HG03108 (cell line): Measurements from ENCODE around the gene SPAG5.
A peak's percentile ranks its signal among the peaks of the same experiment; 100 is the strongest.

Experiments
- ATAC-seq: cut with Tn5 transposase; IDR thresholded peaks from one replicate; pipeline ENCODE4 v1.9.1; 2021; ENCODE audit warnings: moderate library complexity; ENCODE audit not compliant: unreplicated experiment

SPAG5 gene, protein sequence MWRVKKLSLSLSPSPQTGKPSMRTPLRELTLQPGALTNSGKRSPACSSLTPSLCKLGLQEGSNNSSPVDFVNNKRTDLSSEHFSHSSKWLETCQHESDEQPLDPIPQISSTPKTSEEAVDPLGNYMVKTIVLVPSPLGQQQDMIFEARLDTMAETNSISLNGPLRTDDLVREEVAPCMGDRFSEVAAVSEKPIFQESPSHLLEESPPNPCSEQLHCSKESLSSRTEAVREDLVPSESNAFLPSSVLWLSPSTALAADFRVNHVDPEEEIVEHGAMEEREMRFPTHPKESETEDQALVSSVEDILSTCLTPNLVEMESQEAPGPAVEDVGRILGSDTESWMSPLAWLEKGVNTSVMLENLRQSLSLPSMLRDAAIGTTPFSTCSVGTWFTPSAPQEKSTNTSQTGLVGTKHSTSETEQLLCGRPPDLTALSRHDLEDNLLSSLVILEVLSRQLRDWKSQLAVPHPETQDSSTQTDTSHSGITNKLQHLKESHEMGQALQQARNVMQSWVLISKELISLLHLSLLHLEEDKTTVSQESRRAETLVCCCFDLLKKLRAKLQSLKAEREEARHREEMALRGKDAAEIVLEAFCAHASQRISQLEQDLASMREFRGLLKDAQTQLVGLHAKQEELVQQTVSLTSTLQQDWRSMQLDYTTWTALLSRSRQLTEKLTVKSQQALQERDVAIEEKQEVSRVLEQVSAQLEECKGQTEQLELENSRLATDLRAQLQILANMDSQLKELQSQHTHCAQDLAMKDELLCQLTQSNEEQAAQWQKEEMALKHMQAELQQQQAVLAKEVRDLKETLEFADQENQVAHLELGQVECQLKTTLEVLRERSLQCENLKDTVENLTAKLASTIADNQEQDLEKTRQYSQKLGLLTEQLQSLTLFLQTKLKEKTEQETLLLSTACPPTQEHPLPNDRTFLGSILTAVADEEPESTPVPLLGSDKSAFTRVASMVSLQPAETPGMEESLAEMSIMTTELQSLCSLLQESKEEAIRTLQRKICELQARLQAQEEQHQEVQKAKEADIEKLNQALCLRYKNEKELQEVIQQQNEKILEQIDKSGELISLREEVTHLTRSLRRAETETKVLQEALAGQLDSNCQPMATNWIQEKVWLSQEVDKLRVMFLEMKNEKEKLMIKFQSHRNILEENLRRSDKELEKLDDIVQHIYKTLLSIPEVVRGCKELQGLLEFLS

DNA sequence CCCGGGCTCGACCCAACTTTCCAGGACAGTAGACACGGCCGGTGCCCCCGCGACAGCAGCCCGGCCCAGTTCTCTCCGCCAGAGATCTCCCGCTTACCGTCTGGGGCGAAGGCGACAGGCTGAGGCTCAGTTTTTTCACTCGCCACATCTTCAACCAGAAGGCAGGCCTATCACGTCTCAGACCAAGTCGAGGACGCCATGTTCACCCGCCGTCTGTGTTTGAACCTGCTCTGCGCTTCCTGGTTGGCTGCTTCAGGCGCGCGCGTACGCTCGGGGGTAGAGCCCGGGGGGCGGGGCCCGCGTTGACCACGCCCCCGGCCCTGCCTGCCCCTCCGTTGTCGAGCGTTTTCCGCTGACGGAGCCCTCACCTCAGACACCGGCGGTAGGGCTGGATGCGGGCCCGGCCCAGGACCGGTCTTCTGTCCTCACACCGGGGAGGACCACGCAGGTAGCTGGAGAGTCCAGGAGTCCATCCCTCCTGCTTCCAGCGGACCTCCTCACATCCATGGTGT is at the start of gene SPAG5:
TSS of gene SPAG5 (minus strand) at position 227 of the 512 bp plus-strand sequence. CDS start at position 148, 79 bp downstream.
- peak; percentile 87 for ATAC-seq

DNA sequence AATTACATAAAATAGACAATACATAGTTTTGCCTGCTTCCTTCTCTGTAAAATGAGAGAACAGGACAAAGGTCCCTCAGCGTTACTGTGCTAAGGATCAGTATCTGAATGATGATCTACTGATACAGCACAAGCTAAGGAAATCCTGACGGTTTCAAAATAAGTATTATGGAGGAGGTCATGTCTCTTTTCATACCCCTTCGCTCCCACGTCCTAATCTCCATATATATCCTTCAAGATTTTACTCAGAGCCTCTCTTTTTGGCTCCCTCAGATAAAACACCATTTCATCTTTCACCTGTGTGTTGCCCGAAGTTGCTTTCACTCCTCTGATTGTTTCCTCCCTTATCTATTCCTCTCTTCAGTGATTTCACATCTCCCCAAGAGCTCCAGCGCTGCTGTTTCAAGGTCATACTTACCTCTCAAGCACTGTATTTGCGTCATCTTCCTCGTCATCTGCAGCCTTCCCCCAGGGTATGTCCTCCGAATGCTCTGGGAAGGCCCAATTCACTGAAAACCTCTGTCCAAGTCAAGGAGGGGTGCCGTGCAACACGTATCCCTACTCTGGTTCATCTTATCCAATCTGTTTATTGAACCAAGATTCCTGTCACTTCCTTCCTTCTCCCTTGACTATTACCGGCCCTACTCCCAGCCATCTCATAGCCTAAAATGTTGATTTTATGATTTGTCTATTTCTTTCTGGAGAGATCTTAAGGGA is 47.4 kb upstream of the SPAG5 start:
- no peak for ATAC-seq

DNA sequence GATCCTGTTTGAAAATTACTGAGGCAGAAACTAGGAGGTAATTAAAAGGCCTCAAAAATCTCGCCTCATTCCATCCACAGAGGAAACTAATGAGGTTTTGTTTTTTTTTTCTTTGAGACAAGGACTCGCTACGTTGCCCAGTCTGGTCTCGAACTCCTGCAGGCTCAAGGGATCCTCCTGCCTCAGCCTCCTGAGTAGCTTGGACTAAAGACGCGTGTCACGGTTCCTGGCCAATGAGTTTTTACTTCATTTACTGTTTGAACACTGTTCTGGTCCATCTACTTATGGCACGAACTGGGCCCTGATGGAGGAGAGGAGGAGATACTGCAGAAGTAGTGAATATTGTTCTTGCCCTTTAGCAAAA is 46.7 kb upstream of the SPAG5 start:
- ATAC-seq: no peak

DNA sequence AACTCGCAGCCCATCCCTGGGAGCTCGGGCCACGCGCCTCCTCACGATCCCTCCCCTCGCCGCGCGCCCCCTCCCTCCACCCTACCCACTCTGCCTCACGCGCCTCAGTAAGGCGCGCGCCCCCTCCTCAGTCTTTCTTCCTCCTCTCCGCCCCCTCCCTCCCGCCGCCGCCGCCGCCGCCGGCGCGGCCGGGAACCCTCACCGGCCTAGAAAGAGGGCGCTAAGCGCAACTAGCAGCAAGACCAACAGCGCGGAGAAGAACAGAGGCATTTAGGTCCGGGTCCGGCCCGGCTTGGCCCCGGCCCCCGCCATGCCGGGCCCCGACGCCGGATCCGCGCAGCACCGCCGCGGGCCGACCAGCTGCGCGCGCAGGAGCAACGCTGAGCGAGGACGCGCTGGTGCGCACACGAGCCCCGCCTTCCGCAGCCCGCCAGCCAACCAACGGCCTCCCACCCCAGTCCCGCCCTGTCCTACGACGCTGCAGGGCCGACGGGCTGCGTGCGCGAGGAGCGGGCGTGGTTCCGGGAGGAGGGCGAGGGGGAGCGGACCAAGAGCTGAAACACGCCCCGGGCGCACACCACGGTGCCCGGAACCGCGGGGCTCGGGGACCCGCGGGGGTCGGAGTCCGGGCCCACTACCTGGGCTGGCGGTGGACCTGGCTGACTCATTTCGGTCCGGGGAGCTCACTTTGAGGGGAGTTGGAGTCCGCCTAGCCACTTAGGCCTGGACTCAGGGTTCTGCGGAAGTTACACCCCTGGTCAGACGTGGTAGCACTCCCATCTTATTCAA is 46.2 kb upstream of the SPAG5 start, which contains the start of gene BLTP2:
TSS of gene BLTP2 (minus strand) at position 372 of the 789 bp plus-strand sequence. CDS start at position 270, 102 bp downstream.
- ATAC-seq: peak; percentile 84

DNA sequence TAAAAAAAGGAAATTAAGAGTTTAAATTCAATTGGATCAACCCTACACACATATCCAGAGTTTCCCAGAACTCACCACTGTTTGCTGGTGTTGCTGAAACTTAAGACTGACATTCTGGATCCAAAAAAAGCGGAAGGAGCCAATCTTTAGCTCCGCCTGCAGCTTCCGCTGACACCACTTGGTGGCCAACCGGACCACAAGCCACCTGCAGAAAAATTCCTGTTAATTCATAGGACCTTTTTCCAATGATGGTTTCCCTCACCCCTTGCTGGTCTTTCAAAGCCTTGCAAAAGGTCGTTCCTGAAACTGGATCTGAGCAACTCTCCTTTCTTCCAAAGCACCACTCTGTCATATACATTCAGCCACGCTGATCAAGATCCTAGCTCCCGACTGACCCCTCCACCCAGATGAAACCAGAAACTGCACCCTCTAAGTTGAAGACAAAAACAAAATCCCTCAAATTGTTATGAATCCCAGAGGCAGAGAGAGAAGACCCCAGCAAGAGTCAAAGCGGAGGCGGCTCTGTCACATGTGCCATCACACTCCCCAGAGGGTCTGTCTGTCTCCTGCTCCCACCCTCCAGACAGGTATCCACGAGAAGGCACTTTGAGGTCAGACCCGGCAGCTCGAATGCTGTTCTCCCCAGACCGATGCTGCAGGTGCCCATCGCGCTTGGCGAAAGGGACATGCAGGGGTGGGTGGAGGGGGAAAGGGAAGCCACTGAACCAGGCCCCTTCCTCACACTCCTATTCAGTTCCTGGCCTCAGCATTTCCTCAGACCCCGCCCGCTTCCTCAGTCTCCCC is 45.4 kb upstream of the SPAG5 start:
- ATAC-seq: no peak

DNA sequence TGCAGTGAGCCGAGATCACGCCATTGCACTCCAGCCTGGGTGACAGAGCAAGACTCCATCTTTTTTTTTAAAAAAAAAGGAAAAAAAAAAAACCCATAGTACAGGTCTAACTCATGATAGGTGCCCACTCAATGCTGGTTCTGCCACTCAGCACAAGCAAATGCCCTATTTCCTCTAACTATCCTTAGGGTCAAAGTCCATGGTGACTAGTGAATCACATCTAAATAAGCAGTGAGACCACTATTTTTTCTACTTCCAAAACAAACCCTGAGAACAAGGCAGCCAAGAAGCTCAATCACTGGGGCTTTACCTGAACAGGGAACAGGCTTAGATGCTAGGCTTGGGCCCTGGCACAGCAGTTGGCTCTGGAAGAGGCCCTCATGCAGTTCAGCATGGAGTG is 42.8 kb upstream of the SPAG5 start:
- ATAC-seq: no peak

DNA sequence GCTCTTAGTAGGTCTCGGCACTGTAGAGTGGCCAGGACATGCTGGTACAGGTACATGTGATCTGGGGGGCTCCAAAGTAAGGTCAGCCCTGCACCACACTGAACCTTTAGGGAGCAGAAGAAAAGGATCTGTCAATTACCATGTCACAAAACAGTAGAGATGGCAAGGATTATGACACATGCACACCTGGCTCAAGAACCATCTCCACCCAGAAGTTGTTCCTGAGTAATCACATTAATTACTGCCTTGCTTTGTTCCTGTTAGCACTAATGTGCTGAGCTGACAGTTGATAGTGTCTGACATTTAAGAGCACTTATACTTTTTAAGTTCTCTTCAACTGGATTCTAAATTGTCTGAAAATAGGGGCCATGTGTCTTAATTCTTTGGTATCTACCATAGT is 36.7 kb upstream of the SPAG5 start:
- ATAC-seq: no peak

DNA sequence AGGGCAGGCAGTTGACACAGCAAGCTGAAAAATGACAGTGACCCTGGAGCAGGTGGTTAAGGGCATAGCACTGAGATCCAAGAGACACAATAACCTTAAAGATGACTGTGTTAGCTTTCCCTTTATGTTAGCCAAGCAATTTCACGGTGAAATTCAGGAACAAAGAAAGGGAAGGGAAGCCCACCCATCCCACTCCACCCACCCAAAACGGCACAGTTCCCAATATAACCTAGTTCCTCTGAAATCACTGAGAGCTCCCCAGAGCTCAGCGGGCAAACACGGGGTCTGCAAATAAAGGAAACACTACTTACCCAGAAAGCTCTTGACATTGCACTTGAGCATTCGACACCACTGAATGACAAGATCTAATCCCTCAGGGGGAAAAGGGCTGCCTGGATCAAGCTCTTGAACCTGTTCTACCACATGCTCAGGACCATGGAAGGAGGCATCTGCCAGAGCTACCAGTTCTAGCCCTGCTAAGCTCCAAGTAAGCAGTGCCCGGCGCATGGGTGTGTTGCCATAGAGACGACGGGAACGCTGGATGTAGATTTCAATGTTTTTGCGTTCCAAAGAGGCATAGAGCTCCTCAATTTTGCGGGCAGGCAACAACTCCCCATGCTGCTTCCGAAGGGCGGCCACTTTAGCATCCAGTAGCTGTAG is 35.5 kb upstream of the SPAG5 start:
- ATAC-seq: no peak

DNA sequence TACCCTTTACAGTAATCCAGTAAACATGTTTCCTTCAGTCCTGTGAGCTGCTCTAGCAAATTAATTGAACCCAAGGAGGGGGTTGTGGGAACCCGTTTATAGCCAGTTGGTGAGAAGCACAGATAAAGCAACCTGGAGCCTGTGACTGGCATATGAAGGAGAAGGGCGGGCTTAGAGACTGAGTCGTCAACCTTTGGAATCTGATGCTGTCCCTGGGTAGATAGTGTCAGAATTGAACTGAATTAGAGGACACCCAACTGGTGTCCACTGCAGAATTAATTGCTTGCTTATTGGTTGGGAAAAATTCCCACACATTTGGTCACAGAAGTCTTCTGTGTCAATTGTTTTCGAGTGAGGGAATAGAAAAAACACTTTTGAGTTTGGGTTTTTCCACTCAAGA is 28.0 kb upstream of the SPAG5 start:
- ATAC-seq: no peak

DNA sequence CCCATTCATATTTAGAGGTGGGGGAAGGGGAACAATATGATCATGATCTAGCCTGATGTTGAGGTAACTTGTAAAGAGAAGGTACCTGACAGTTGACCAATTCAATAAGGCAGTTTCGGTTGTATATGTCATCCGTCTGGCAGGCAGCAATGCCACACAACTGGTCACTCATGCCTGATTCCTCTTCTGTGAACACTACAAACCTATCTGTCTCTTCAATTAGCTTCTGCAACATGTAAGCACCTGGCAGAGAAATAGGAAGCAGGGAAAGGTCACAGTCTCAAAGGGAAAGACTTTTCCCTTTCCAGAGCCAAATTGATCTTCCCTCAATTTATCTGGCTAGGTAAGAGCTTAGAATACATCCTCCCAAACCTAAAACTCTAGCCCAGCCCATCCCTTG is 25.3 kb upstream of the SPAG5 start:
- ATAC-seq: no peak

DNA sequence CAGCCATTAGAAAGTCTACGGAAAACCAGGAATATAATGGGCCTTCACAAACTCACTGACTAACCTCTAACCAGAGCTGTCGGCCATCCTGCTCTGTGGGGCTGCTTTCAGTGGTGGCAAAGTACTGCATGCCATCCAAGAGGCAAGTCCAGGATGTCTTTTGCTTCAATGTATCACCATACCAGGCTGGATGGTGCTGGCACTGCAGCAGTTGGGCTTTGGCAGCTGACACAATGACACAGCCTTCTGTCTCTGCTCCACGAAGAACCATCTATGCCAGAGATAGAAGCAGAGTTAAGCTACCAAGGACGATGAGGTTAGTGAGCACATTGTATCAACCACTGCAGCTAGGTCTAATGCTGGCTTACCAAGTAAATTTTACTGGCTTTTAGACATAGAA is 24.9 kb upstream of the SPAG5 start:
- no peak for ATAC-seq

DNA sequence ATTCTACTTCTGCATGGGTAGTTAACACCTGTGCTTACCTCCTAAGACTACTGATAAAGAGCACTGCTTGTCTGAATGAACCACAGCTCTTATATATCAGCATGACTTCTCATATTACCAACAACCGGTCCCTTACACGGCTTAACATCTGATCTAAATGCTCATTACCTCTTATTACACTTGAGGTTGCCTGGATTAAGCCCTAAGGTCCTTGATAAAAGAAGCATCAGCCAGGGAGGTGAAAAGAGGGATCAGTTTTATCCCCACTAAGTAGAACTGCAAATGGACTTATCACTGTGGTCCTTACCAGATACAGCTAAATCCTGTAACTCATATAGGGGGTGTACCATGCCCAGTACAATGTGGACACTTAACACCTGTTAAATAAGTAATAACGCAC is 23.4 kb upstream of the SPAG5 start:
- ATAC-seq: no peak

DNA sequence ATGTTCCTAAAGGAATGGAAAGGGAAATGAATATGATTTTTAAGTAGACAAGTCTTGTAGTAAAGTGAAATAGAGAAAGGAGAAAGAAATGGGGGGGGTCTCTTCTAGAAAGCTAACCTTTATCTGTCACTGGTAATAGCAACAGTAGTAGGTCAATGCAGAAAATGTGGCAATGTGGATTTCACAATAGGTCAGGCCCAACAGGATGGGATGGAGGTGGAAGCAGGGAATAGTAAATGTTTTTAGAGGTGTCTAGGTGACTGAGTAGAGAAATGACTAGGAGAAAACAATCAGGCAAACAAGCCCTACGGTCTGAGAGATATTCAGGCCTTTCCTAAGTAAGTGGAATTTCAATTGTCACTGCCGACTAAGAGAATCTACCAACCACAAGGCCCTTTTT is 21.2 kb upstream of the SPAG5 start:
- no peak for ATAC-seq

DNA sequence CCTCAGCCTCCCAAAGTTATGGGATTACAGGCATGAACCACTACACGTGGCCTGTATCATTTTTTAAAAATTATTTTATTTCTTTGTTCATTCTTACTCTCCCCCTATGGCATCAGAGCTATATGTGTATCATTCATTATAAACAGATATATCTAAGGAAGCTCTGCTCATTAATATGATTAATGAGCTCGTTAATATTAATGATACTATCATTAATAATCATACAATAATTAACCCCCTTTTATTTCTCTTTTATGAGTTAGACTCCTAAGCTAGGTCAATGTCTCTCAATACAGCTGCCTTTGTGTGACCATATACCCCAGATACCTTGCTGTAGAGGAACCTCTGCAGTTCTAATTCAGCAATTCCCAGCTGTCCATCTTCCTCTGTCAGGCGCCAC is 19.6 kb upstream of the SPAG5 start:
- no peak for ATAC-seq

DNA sequence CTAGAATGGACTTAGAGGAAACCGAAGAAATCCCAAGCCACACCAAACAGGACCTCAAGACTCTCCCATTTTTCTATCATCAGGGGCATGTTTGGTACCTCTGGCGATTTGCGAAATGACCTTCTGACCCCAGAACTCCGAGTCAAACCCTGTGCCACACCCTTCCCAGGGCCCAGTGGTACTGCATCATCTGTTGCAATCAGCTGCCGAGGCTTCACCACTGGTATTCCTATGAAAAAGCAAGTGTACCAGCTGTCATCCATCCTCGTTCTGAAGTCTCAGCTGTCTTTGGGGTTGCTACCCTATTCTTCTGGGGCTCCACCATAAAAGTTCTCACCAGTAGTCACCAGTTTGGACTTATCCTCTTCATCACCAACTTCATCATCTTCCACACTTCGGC is 17.5 kb upstream of the SPAG5 start:
- ATAC-seq: no peak

DNA sequence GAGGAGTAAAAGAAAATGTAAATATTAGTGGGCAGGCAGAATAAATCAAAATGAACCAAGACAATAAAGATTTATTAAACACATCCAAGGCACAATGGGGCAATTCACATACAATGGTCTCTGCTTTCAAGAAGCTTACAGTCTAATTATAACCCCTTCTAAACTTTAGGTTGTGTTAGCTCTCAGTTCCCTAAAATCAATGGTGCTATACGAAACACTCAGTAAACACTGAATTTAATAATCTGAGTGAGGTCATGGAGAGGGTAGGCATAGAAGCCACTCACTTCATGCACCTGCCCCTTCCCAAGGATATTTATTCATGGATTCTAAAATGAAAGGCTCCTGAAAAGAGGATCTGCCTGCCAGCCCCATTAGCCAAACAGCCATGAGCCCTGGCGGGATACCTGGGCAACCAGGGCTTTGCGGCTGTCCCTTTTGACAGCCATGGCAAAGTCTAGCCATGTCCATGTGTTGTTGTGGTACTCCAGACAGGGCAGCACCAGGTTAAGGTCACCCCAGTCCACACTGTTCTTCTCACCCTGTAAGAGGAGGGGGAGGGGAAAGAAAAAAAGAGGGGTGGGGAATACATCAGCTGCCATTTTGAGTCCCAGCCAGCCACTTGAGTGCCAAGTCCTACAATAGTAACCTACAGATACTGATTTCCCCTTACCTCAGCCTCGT is 16.6 kb upstream of the SPAG5 start:
- ATAC-seq: no peak

DNA sequence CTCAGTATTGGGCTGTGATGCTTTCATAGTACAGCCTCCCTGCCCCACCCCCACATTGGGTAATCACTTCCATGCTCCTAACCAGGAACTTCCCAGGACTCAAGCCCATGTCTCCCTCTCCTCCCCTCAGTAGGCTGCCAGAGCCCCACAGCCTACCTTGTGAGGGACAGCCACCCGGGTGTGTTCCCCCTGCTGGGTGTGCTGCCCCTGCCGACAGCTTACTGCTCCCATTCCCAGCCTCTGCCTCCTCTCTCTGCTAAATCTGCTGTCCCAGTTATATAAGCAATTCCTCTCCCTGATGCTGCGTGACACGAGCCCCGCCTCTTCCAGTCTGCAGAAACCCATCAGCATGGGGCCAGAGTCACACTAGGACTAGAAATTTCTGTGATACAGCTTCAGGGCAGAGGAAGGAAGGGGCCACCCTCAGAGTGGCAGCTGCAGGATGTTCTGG is 15.1 kb upstream of the SPAG5 start, which contains the start of gene RSKR:
TSS of gene RSKR (minus strand) at position 255 of the 451 bp plus-strand sequence. CDS start at position 231, 24 bp downstream.
- ATAC-seq: no peak
